Fibroblast of mammary gland (primary cell): ENCODE measurements around the gene RFX8.
A peak's percentile ranks its signal among the peaks of the same experiment; 100 is the strongest.

Experiments
- DNase-seq: peaks from one replicate; pipeline ENCODE4 v3.0.0-alpha.2; 2010; ENCODE audit warnings: low read depth
- H3K4me3 ChIP-seq: 2 replicates; pipeline ENCODE4 v1.5.1; 2011; ENCODE audit warnings: low read depth, mild to moderate bottlenecking, low read length, moderate library complexity; ENCODE audit not compliant: control insufficient read depth
- TF ChIP-seq, protein P1 (sequence below): conservative IDR thresholded peaks from 2 replicates; pipeline ENCODE4 v1.5.1; 2011; ENCODE audit warnings: low read depth, low read length, inconsistent platforms; ENCODE audit not compliant: control insufficient read depth, insufficient read depth

Gene RFX8

DNA sequence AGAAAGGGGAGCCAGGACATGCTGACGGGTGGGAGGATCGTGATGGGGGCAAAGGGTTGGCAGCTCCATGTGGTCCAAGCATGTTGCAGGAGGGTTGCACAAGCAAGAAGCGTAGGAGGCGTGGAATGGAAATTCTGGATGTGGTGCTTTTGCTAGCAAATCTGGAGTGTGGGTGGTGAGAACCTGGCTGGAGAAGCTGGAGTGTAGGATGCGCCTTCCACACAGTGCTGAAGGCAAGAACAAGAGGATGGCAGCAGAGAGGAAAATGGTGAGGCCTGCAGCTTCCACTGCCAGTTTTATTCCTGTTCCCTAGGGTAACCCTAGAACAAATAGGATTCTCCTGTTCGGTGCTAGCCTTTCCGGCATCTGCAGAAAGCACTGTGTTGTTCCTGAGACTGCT, 110.0 kb downstream of the RFX8 start:
- peak; percentile 31 for DNase-seq
- TF ChIP-seq, protein P1, sequence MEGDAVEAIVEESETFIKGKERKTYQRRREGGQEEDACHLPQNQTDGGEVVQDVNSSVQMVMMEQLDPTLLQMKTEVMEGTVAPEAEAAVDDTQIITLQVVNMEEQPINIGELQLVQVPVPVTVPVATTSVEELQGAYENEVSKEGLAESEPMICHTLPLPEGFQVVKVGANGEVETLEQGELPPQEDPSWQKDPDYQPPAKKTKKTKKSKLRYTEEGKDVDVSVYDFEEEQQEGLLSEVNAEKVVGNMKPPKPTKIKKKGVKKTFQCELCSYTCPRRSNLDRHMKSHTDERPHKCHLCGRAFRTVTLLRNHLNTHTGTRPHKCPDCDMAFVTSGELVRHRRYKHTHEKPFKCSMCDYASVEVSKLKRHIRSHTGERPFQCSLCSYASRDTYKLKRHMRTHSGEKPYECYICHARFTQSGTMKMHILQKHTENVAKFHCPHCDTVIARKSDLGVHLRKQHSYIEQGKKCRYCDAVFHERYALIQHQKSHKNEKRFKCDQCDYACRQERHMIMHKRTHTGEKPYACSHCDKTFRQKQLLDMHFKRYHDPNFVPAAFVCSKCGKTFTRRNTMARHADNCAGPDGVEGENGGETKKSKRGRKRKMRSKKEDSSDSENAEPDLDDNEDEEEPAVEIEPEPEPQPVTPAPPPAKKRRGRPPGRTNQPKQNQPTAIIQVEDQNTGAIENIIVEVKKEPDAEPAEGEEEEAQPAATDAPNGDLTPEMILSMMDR, result no peak

GRCh38 chr2:101362777-101363176, 112.1 kb downstream of the RFX8 start:
- TF ChIP-seq, protein P1, result no peak
- no peak overlapping the region for H3K4me3 ChIP-seq
- no peak for DNase-seq

More for the DNA sequence above, 110.0 kb downstream of the RFX8 start:
- H3K4me3 ChIP-seq, result no peak overlapping the region

DNA sequence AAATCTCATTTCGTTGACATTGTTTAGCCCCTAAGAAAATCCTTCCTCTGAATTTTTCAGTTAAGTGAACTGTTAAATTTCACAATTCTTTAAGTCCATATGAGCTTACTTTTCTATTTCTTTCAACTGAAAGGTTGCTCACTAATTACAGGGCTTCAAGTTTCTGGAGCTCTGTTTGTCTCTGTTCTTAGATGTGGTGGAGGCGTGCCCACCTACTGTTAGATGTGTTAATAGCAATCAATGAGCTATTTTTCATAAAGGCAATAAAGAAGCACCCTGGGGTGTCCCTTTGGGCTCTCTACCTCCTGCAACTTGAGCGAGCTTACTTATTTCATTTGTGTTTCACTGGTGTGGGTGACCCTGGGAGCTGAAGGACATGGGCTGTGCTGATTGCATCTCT, 112.6 kb downstream of the RFX8 start:
- DNase-seq, result no peak
- TF ChIP-seq, protein P1, result no peak
- no peak overlapping the region for H3K4me3 ChIP-seq

GRCh38 chr2:101361522-101361921, 113.4 kb downstream of the RFX8 start:
- DNase-seq, result no peak
- no peak overlapping the region for H3K4me3 ChIP-seq
- TF ChIP-seq, protein P1, result no peak

- H3K4me3 ChIP-seq, result no peak overlapping the region
- no peak for DNase-seq
- TF ChIP-seq, protein P1, result no peak
These were observed 113.8 kb downstream of the RFX8 start for GRCh38 chr2:101361121-101361520.

GRCh38 chr2:101360232-101360631, 114.7 kb downstream of the RFX8 start:
- peak; percentile 25 for DNase-seq
- TF ChIP-seq, protein P1, result no peak
- H3K4me3 ChIP-seq, result no peak overlapping the region

GRCh38 chr2:101359410-101359954, 115.4 kb downstream of the RFX8 start:
- no peak for DNase-seq
- no peak overlapping the region for H3K4me3 ChIP-seq
- TF ChIP-seq, protein P1, result no peak
